Stimulated activated naive CD8-positive, alpha-beta T cell treated with anti-CD3 and anti-CD28 coated beads, Interleukin-15, Interleukin-2, amounts not matched to agents 100 ng/mL and 50 ng/mL, for 24 hours (primary cell): ENCODE measurements around the gene PEX11B.
"Not testable (repeated sequence)": the region's sequence is repeated elsewhere in the genome, so short reads cannot be mapped to it uniquely, and the experiment has no call there.

ENCODE experiments used
- H3K27ac Mint-ChIP-seq: one replicate; pipeline ENCODE4 v1.8.0; 2021; ENCODE audit warnings: mild to moderate bottlenecking, mixed read lengths
- H3K27me3 Mint-ChIP-seq: one replicate; pipeline ENCODE4 v1.8.0; 2021; ENCODE audit warnings: mixed read lengths
- H3K36me3 Mint-ChIP-seq: one replicate; pipeline ENCODE4 v1.8.0; 2021; ENCODE audit warnings: low read depth, mixed read lengths
- H3K4me1 Mint-ChIP-seq: one replicate; pipeline ENCODE4 v1.8.0; 2021; ENCODE audit warnings: low read depth, mixed read lengths
- H3K4me3 Mint-ChIP-seq: one replicate; pipeline ENCODE4 v1.8.0; 2021; ENCODE audit warnings: mild to moderate bottlenecking, mixed read lengths
- H3K9me3 Mint-ChIP-seq: one replicate; pipeline ENCODE4 v1.8.0; 2021; ENCODE audit warnings: mixed read lengths

Gene PEX11B

DNA sequence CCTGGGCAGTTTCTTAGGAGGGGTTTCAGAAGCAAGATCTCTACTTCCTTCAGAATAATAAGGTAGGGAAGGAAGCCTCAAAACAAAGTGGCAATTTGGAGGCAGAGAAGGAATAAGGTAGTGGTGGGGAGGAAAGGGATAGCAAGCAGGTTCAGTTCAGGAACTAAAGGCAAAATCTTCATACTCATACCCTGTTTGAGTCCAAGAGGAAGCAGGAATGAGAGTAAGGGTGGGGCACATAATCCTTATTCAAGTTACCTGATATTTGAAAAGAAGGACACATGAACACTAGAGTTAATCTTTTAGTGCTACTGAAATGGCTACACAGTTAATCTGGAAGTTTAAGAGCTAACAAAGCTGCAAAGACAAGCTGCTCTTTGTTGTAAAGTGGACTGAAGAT is 17.2 kb upstream of the PEX11B start:
- no peaks in the 10 kb centered on the region for H3K9me3 Mint-ChIP-seq
- peaks cover 24% of the 10 kb centered on the region for H3K4me1 Mint-ChIP-seq
- no peak overlapping the region for H3K27ac Mint-ChIP-seq
- no peaks in the 10 kb centered on the region for H3K27me3 Mint-ChIP-seq
- H3K4me3 Mint-ChIP-seq, result no peak overlapping the region
- peaks cover 46% of the 10 kb centered on the region for H3K36me3 Mint-ChIP-seq

DNA sequence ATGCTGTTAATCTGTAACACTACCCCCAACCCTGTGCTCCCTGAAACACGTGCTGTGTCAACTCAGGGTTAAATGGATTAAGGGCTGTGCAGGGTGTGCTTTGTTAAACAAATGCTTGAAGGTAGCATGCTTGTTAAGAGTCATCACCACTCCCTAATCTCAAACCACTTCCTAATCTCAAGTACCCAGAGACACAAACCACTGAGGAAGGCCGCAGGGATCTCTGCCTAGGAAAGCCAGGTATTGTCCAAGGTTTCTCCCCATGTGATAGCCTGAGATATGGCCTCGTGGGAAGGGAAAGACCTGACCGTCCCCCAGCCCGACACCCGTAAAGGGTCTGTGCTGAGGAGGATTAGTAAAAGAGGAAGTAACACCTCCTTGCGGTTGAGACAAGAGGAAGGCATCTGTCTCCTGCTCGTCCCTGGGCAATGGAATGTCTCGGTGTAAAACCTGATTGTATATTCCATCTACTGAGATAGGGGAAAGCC is 14.0 kb upstream of the PEX11B start:
- peaks cover 32% of the 10 kb centered on the region for H3K4me1 Mint-ChIP-seq
- peak overlapping the region; percentile 54 for H3K4me3 Mint-ChIP-seq
- H3K27me3 Mint-ChIP-seq, H3K9me3 Mint-ChIP-seq: not testable (repeated sequence)
- peak overlapping the region; percentile 84 for H3K27ac Mint-ChIP-seq
- peaks cover 45% of the 10 kb centered on the region for H3K36me3 Mint-ChIP-seq

DNA sequence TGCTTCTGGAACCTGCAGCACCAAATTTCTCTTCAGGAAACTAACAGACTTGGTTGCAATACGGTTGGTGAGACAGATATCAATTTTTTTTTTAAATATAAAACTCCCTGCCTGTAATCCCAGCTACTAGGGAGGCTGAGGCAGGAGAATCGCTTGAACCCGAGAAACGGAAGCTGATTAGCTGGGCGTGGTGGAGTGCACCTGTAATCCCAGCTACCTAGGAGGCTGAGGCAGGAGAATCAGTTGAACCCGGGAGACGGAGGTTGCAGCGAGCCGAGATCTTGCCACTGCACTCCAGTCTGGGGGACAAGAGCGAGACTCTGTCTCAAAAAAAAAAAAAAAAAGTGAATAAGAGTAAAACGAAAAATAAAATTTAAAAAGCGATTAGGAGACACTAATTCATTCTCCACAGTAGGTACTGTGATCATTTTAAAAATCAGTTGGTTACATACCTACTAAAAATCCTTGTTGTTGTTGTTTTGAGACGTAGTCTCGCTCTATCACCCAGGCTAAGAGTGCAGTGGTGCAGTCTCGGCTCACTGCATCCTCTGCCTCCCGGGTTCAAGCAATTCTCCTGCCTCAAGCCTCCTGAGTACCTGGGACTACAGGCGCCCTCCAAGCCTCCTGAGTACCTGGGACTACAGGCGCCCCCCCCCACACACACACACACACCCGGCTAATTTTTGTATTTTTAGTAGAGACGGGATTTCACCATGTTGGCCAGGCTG is 9.6 kb upstream of the PEX11B start:
- Mint-ChIP-seq H3K27ac (no peak overlapping the region), H3K4me1 (peaks cover 29% of the 10 kb centered on the region), H3K36me3 (peaks cover 22% of the 10 kb centered on the region)

DNA sequence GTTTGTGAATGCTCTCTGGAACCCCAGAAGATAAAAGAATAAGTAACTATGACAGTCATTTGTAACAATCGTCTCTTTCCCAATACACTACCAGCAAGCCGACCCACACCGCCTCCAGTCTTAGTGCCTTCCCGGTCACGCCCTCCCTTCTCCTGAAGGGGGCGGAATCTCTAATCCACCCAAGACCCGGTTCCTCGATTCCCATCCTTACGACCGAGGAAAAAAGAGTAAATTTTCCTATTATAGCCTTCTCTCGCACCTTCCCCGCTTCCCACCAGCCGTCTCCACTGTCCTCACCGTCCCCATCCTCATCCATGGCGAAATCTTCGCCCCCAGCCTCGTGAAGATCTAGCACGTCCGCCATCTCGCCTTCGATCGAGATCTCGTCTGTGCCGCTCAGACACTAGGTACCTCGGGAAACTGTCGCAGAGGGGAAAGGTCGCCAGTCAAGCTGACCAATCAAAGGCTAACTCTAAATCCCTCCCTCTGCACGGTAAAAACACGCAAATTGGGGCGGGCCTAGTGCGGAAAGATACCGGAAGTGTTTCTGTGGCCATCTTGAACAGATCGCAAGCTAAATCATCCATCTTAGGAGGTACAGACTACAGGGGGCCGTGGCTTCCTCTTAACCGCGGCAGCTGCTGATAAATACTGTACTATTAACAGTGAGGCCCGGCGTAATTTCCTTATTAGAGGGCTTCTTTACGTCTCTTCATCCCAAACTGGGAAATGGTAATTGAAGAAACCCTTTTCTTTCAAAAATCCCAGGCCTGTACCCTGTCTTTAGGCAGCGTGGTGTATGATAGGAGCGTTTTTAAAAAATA is 8.8 kb upstream of the PEX11B start, which contains the start of gene RBM8A:
Gene RBM8A, minus strand, starts transcription at position 422 of the 824 bp plus-strand sequence. Its CDS starts 58 bp downstream, at position 364.
- Mint-ChIP-seq H3K27ac (no peak within 1 kb of the TSS), H3K4me3 (no peak within 1 kb of the TSS), H3K4me1 (peaks cover 22% of the 10 kb centered on the region), H3K9me3 (no peaks in the 10 kb centered on the region), H3K36me3 (peaks cover 27% of the 10 kb centered on the region), H3K27me3 (no peaks in the 10 kb centered on the region)

More for the DNA sequence above, 9.6 kb upstream of the PEX11B start:
- no peak overlapping the region for H3K4me3 Mint-ChIP-seq
- no peaks in the 10 kb centered on the region for H3K9me3 Mint-ChIP-seq
- H3K27me3 Mint-ChIP-seq, result no peaks in the 10 kb centered on the region

DNA sequence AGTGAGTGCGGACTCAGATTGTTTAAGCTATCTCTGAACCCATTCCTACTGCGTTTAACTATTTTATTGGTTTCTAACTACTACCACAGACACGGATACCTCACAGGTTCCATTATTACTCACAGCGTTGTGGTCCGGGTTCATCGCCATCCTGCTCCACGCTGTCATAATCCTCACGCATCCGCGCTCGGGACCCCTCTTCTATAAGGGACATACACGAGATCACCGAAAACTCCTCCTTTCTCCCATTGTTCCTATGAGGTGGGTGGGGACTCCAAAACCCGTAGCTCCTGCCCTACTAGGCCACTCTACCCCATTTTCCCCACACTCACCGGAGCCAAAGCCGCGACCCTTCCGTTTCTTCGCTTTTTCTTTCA is 8.2 kb upstream of the PEX11B start:
- no peak overlapping the region for H3K4me3 Mint-ChIP-seq
- H3K9me3 Mint-ChIP-seq, result no peaks in the 10 kb centered on the region
- no peak overlapping the region for H3K27ac Mint-ChIP-seq
- peaks cover 17% of the 10 kb centered on the region for H3K4me1 Mint-ChIP-seq
- H3K27me3 Mint-ChIP-seq, result no peaks in the 10 kb centered on the region
- peaks cover 25% of the 10 kb centered on the region for H3K36me3 Mint-ChIP-seq

DNA sequence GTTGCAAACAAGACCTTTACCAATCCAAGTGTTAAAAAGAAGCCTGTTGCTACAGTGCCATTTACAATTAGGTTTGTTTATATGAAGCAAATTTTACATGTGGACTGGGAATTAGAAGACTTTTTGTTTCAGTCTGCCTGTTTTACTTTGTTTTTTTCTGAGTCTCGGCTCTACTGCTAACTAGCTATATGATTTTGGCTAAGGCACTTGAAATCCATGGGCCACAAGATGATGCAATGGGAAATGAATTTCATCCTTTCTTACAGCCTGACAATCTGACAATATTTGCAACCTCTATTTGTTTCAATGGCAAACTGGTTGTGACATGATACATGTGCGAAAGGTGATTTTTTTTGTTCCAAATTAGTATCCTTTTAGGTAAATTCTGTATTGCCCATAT is 3.7 kb upstream of the PEX11B start:
- Mint-ChIP-seq H3K36me3 (peaks cover 21% of the 10 kb centered on the region), H3K9me3 (no peaks in the 10 kb centered on the region), H3K4me3 (no peak overlapping the region), H3K4me1 (peaks cover 39% of the 10 kb centered on the region), H3K27ac (peak overlapping the region; percentile 21), H3K27me3 (no peaks in the 10 kb centered on the region)

DNA sequence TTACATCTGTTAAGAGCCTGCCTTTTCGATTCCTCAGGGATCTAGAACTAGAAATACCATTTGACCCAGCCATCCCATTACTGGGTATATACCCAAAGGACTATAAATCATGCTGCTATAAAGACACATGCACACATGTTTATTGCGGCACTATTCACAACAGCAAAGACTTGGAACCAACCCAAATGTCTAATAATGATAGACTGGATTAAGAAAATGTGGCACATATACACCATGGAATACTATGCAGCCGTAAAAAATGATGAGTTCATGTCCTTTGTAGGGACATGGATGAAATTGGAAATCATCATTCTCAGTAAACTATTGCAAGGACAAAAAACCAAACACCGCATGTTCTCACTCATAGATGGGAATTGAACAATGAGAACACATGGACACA is 1.8 kb upstream of the PEX11B start:
- H3K4me3 Mint-ChIP-seq, result peak overlapping the region; percentile 93
- H3K27me3 Mint-ChIP-seq, H3K9me3 Mint-ChIP-seq: not testable (repeated sequence)
- H3K36me3 Mint-ChIP-seq, result peaks cover 34% of the 10 kb centered on the region
- H3K4me1 Mint-ChIP-seq, result peaks cover 55% of the 10 kb centered on the region
- H3K27ac Mint-ChIP-seq, result peak overlapping the region; percentile 72

DNA sequence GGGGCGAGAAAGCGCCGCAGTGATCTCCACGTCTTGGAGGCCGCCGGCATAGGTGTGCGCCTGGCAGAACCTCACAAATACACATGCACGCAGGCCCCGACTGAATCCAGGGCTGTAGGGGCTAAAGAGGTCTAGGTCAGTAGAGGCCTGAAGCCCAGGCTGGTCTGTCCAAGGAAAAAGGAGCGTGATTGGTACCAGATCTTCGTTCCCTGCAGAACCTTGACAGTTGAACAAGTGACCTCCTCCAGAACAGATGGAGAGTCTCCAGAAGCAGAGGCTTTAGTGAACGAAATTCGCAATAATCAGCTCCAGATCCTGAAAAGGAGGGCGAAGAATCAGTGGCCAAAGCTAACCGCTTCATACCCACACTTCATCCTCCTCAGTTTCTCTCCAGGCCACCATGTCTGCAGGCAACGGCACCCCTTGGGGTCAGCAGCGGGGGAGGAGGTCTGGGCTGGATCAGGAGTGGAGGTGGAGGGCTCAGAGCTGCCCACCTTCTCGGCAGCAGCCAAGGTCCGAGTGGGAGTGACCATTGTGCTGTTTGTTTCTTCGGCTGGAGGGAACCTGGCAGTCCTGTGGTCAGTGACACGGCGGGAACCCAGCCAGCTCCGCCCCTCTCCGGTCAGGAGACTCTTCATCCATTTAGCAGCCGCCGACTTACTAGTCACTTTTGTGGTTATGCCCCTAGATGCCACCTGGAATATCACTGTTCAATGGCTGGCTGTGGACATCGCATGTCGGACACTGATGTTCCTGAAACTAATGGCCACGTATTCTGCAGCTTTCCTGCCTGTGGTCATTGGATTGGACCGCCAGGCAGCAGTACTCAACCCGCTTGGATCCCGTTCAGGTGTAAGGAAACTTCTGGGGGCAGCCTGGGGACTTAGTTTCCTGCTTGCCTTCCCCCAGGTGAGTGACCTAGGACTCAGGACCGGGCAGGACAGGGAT is 749 bp upstream of the PEX11B start:
- H3K27ac Mint-ChIP-seq, result peak overlapping the region; percentile 90
- H3K36me3 Mint-ChIP-seq, result peaks cover 39% of the 10 kb centered on the region
- no peaks in the 10 kb centered on the region for H3K9me3 Mint-ChIP-seq
- H3K27me3 Mint-ChIP-seq, result no peaks in the 10 kb centered on the region
- H3K4me3 Mint-ChIP-seq, result peak overlapping the region; percentile 93
- peaks cover 55% of the 10 kb centered on the region for H3K4me1 Mint-ChIP-seq

DNA sequence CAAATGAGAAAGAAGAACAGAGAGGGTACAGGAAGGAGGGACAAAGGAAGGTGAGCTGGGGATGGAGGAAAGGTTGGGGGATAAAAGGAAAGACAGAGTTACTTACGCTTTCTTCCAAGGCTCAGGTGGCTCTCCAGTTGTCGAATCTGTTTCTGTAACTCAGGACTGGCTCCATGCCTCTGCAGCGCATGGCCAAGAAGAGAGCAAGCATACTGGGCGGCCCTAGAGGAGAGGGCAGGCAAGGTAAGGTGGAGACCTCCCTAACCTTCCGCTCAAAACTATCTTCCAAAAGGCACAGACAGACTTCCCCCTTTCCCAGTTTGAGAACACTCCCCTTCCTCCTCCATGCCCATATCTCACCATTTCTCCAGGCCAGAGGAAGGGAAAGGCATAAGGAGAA is 922 bp downstream of the PEX11B start:
- Mint-ChIP-seq H3K9me3 (no peaks in the 10 kb centered on the region), H3K36me3 (peaks cover 28% of the 10 kb centered on the region), H3K27me3 (no peaks in the 10 kb centered on the region), H3K4me3 (peak overlapping the region; percentile 93), H3K4me1 (peaks cover 47% of the 10 kb centered on the region), H3K27ac (peak overlapping the region; percentile 90)

DNA sequence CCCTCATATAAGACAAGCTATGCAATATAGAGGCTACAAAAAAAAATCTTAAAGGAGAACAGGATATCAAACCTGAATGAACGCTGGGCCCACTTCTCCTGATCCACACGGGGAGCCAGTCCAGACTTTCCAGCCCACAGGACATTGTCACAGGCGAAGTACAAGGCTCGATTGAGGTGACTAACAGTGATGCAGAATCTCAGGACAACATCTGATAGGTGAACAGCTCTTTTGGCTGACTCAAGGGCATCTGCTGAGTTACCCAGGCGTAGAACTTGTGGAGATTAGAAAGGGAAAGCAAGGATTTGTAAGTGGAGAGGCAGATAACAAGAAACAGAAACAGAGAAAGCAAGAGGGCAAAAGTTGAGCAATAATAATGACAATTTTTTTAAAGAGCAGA is 1.8 kb downstream of the PEX11B start:
- no peaks in the 10 kb centered on the region for H3K9me3 Mint-ChIP-seq
- H3K36me3 Mint-ChIP-seq, result peaks cover 32% of the 10 kb centered on the region
- H3K27me3 Mint-ChIP-seq, result no peaks in the 10 kb centered on the region
- H3K27ac Mint-ChIP-seq, result peak overlapping the region; percentile 89
- H3K4me1 Mint-ChIP-seq, result peaks cover 51% of the 10 kb centered on the region
- H3K4me3 Mint-ChIP-seq, result peak overlapping the region; percentile 93

DNA sequence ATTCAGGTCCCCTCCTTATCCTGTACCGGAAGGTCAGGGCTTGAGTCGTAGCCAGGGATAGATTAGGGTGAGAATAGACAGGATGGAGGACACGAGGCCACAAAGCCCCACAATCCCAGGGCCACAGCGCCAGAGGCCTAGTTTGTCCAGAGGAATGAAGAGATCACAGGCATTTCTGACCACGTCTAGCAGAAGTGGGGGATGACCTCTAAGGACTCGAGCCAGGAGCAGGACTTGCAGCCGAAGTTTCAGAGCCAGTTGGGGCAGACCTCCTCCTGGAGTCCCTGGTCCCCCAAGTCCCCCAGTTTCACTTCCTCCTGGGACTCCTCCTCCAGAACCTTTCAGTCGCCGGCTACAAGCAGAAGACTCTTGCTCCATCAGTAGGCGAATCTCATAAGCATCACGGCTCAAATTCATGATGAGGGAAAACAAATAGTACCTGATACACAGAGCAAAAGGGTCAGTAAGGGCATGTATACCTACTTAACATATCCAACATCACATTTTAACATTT is 6.3 kb downstream of the PEX11B start:
- H3K36me3 Mint-ChIP-seq, result peaks cover 43% of the 10 kb centered on the region
- H3K9me3 Mint-ChIP-seq, result no peaks in the 10 kb centered on the region
- no peak overlapping the region for H3K4me3 Mint-ChIP-seq
- H3K4me1 Mint-ChIP-seq, result peaks cover 23% of the 10 kb centered on the region
- H3K27me3 Mint-ChIP-seq, result no peaks in the 10 kb centered on the region
- H3K27ac Mint-ChIP-seq, result no peak overlapping the region

DNA sequence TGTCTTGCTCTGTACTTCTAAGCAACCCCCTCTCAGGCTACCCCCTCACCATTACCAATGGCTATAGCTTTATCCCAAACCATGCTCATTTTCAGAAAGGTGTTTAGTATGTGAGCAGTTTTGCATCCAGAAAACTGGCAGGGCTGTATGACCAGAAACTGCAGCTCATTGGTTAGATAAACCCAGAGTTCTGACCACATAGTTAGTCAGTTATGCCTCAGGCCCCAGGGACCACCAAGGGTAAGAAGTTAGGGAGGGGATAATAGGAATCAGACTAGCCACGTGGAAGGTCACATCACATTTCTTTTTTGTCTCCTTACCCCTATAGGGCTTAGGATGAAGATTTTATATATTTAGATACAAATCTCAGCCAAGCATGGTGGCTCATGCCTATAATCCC is 9.9 kb downstream of the PEX11B start:
- Mint-ChIP-seq H3K4me1 (peaks cover 9% of the 10 kb centered on the region), H3K36me3 (peaks cover 25% of the 10 kb centered on the region), H3K27me3 (no peaks in the 10 kb centered on the region), H3K9me3 (no peaks in the 10 kb centered on the region), H3K27ac (no peak overlapping the region), H3K4me3 (no peak overlapping the region)

DNA sequence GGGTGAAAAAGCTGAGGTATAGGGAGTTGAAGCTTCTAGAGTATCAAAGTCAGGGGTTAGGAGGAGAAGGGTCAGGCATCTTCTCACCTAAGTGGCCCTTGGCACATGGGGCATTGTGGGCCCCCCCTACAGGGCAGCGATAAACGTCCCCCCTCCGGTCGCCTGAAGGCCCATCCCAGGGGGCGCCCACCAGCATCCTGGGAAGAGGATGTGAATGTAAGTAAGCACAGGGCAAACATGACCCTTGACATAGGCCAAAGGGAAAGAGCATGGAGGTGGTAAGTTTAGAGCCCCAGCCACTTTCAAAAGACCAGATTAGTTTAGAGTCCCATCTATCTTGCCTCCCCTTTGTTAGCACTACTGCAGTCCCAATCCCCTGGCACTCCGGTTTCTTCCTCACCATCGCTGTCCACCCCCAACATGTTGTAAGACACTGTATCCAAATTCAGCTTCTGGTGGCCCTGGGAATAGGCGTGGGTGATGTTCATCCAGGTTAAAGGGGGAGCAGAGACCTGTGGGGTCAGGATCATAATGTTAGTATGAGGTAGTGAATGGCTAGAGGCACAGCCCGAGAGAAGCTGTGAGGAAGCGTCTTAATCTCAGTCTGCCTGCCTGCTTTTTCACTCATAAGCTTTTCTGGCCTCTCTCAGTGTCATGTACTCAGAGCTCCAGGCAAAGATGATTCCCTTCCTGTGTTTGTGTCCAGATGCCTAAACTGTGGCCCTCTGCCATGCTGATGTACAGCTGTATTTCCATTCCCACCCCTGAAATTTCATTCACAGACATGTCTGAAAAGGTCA is 11.4 kb downstream of the PEX11B start:
- no peaks in the 10 kb centered on the region for H3K9me3 Mint-ChIP-seq
- peaks cover 5% of the 10 kb centered on the region for H3K4me1 Mint-ChIP-seq
- no peak overlapping the region for H3K27ac Mint-ChIP-seq
- peaks cover 21% of the 10 kb centered on the region for H3K36me3 Mint-ChIP-seq
- H3K4me3 Mint-ChIP-seq, result no peak overlapping the region
- H3K27me3 Mint-ChIP-seq, result no peaks in the 10 kb centered on the region
